Raji (cell line): Measurements from ENCODE around the gene HSPA5.

Experiments used
- POLR2A ChIP-seq: IDR thresholded peaks from 2 replicates; pipeline ENCODE4 v1.6.1; 2011; ENCODE audit warnings: low read depth, low read length, control low read depth; ENCODE audit not compliant: insufficient read depth

The HSPA5 gene

DNA sequence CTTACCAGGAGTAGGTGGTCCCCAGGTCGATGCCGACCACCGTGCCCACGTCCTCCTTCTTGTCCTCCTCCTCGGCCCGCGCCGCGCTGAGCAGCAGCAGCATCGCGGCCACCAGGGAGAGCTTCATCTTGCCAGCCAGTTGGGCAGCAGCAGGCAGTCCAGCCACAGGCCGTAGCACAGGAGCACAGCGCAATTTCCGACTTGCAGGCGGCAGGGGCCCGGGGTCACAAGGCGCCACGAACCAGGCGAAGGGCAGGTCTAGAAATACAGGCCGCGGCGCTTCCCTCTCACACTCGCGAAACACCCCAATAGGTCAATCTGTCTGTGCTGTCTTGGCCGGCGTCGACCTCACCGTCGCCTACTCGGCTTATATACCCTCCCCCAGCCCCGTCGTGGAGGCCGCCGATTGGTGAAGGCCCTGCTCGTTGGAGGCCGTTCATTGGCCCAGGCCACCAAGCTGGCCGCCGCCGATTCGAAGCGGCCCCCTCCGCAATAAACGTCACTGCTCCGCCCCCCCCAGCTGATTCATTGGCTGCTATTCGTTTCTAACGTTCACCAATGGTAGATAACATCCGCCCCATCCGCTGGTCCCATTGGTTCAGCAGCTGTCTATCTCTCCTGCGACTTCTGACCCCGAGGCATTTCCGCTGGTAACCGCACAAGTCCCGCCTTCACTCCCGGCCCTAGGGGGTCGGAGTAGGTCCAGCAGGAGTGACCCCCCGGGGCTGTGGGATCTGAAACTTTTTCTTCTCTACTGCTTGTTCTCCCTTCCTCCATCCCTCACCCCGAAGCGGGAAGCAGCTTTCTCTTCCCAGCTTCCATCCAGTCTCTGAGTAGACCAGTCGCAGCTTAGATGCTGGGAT lies at the start of gene HSPA5:
TSS of gene HSPA5 (minus strand) at position 344 of the 863 bp plus-strand sequence. CDS start at position 127, 217 bp downstream.
- TF ChIP-seq POLR2A: peak; percentile 99

- no peak for TF ChIP-seq POLR2A
Measured at GRCh38 chr9:125284855-125285254, 43.7 kb upstream of the HSPA5 start.

DNA sequence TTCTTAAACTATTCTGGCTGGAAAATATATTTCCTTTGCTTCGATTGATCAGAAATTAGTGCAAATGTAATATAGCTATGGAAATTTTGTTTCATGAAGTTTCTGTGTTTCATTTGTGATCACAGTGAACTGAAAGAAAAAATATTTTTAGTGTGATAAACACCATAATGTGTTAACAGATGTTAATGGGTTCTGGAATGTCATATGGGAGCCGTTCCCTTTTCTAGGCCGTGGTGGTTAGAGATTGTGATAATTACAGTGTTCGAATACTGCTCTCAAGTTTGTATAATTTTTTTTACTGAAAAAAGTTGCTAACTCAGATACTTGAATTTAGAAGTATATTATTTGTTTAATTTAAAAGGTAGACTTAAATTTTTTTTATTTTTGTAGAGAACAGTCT lies 39.8 kb upstream of the HSPA5 start:
- no peak for TF ChIP-seq POLR2A

GRCh38 chr9:125277411-125277810 lies 36.3 kb upstream of the HSPA5 start:
- no peak for TF ChIP-seq POLR2A

DNA sequence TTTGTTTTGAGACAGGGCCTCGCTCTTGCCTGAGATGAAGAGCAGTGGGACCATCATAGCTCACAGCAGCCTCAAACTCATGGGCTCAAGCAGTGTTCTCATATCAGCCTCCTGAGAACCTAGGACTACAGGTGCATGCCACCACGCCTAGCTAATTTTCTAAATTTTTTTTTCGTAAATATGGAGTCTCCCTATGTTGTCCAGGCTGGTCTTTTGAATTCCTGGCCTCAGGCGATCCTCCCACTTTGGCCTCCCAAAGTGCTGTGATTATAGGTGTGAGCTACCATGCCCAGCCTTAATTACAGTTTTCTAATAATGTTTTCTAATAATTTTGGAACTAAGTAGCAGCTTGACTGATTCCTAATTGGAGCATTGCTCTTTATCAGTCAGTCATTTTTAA lies 35.6 kb upstream of the HSPA5 start:
- no peak for TF ChIP-seq POLR2A

- no peak for TF ChIP-seq POLR2A
Measured at GRCh38 chr9:125272697-125273096, 31.6 kb upstream of the HSPA5 start.

DNA sequence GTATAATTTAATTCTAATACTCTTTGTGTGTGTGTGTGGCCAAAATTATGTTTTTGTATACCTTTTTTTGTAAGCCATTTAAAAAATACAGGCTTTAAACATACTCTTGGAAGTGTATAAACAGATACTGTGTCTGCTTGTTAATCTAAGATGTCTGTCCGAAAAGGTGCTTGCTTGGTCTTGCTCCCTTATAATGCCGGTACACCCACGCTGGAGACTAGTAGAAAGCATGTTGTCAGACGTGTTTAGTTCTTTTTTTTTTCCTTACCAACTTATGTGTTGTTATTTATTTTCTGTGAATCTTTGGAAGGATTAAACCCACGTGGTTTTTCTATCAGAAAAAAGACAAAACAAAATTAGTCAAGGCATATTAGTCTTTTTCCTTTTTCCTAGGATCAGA lies 29.9 kb upstream of the HSPA5 start:
- TF ChIP-seq POLR2A: no peak

- TF ChIP-seq POLR2A: no peak
Measured at GRCh38 chr9:125269014-125269397, 27.9 kb upstream of the HSPA5 start.

DNA sequence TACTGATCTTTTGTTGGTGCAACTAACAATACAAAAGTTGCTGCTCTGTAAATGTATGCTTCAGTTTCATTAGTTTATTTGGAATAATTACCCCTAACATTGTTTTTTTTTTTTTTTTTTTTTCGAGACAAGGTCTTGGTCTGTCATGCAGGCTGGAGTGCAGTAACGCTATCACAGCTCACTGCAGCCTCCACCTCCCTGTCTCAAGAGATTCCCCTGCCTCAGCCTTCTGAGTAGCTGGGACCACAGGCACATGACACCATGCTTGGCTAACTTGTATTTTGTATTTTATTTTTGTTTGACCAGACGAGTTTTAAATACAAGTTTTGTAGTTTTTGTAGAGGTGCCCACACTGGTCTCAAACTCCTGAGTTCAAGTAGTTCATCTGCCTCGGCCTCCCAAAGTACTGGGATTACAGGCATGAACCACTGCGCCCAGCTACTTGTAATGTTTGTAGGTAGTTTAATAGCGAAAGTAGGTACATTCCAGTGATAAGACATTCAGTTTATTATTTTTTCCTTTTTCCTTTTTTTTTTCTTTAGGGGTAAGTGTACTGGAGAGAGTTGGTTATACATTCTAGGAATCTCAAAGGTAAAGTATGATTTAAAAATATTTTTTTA lies 27.4 kb upstream of the HSPA5 start:
- no peak for TF ChIP-seq POLR2A

DNA sequence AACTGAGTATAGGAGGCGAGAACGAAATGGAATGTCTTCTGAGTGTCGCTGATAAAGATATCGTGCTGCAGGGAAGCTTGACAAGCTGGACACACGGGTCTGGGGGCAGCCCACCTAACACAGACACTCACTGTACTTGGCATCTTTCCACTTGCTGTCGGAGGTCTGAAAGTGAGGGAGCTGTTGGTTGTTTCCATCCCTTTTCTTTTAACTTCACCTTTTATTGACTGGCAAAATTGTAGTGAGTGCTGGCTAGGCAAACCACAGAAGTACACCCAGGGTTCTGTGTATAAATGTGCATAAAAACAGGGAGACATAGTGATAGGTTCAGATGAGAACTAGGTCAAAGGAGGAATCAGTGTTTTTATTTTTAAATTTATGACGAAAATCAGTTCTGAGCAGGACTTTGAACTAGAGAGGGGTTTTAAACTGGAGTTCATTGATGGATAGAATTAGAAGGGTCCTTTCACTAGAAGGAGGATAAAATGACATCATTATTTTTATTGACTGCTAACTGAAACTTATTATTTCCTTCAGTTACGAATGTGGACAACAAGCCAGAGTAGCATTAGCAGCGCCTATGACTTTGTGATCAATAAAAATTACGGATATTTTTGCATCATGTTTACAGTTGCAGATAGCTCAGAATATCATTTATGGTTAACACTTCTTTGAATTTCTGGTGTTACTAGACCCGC lies 21.3 kb upstream of the HSPA5 start:
- TF ChIP-seq POLR2A: no peak

DNA sequence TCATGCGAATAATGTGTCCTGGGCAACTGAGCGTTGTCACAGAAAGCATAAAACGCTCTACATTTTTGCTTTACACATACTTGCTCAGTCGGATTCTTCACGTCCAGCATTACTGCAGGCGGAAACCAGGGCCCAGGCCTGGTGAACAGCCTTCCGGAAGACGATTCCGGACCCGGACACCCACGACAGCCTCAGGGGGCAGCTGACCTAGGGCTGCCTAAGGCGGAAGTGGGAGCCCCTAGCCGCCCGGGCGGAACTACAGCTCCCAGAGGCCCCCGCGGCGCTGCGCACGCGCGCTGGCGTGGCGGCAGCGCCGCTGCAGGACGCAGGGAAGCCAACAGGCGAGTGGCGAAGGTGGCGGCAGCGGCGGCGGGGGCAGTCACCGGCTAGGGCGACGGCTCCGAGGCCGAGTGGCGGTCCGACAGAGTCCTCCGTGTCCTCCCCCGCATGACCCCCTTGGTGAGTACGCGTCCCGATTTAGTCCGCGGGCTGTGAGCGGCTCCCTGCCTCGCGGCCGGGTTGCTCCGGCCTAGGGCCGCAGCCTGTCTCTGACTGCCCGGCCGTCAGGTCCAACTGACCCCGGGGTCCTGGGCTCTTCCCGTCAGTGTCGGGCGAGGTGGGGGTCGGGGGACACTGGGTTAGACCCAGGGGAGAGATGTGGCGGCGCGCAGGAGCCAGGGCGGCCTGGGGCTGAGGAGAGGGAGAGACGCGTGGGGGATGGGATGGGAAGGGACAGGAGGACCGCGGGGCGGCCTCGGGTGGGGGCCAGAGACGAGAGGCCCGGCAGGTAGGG lies 20.6 kb upstream of the HSPA5 start, which contains the start of gene GAPVD1:
TSS of gene GAPVD1 (plus strand) at position 326 of the 793 bp plus-strand sequence. CDS start 37,096 bp downstream, outside the sequence.
- peak; percentile 78 for TF ChIP-seq POLR2A

DNA sequence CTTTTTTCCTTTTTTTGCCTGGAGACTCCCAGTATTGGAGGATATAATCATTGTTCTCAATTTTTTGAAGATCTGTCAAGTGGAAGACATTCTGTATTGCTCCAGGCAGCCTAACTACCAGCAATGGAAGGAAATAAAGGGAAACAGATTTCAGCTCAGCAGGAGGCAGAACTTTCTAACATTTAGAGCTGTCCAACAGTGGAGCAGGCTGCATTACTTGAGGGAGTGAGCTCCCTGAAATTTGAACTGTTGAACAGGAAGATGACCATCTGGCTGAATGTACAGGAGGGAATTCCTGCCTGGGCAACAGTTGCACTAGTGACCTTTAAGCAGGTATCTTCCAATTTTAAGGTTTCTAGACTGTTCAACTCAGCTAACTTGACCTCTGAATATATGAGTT lies 19.4 kb upstream of the HSPA5 start:
- TF ChIP-seq POLR2A: no peak

DNA sequence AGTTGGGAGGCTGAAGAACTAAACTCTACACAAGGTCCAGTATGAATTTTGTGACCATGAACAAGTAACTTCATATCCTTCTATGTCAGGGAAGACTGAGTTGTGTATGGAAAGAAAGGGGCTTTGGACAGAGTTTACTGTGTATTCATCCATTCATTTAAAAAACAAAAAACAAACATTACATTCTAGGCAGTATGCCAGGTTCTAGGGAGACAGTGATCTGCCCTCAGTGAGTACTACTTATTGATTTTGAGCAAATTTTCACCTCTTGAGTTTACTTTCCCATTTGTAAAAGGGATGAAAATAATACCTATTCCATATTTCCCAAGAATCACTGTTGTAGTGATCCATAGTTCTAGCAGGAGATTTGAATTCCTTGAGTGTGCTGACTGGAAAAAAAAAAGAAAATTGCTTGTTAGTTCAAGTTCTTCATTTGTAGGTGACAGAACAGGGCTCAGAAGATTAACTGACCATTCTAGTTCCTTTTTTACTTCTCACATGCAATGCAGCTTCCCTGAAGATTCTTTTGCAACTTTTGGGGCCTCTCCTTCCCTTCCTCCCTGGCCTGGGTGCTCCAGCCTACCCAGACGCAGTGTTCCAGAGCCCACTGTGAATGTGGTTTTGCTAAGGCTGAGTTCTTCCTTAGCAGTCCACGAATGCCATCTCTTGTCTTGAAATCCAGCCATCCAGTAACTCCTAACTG lies 17.8 kb upstream of the HSPA5 start:
- no peak for TF ChIP-seq POLR2A

- TF ChIP-seq POLR2A: no peak
Measured at GRCh38 chr9:125258160-125258785, 17.1 kb upstream of the HSPA5 start.
